ENCODE data around the gene NFIA.

- TF ChIP-seq CTCF (IDR thresholded peaks at IDR 0.05 in 2 of 3, conservative IDR thresholded peaks at IDR 0.05 in 1 of 3; ENCODE audit: insufficient read depth in 2 of 3, low read depth in 1 of 3, low read length in 3 of 3) (no peak), TARDBP (IDR thresholded peaks at IDR 0.05) (no peak), SIN3A (IDR thresholded peaks at IDR 0.05; ENCODE audit: borderline replicate concordance in 2 of 2, control insufficient read depth in 1 of 2, low read depth in 2 of 2, low read length in 2 of 2) (no peak)
These were observed 336.8 kb downstream of the NFIA start for GRCh38 chr1:61419196-61419595.
